Mesendoderm (in vitro differentiated cells): Measurements from ENCODE around the gene CCL19.

ENCODE experiments used
- DNase-seq: peaks from one replicate; pipeline ENCODE4 v3.0.0; 2013
- H2AK5ac ChIP-seq: 2 replicates; pipeline ENCODE4 v1.6.1; 2013; ENCODE audit warnings: low read length, inconsistent platforms
- H2BK120ac ChIP-seq: 2 replicates; pipeline ENCODE4 v1.6.1; 2013; ENCODE audit warnings: low read depth, mild to moderate bottlenecking, low read length, moderate library complexity, mixed read lengths
- H2BK15ac ChIP-seq: replicated peaks from 2 replicates; pipeline ENCODE4 v1.6.1; 2013; ENCODE audit warnings: low read depth, mild to moderate bottlenecking, moderate library complexity
- H2BK5ac ChIP-seq: 2 replicates; pipeline ENCODE4 v1.6.1; 2013; ENCODE audit warnings: low read length, inconsistent platforms
- H3K18ac ChIP-seq: 2 replicates; pipeline ENCODE4 v1.6.1; 2013; ENCODE audit warnings: mild to moderate bottlenecking, low read length, mixed read lengths
- H3K23ac ChIP-seq: one replicate; pipeline ENCODE4 v1.6.1; 2013; ENCODE audit warnings: low read length
- H3K27ac ChIP-seq: 2 replicates; pipeline ENCODE4 v1.5.1; 2013; ENCODE audit warnings: low read depth, mild to moderate bottlenecking, inconsistent platforms, low read length, moderate library complexity
- H3K27me3 ChIP-seq: 2 replicates; pipeline ENCODE4 v1.6.1; 2013; ENCODE audit warnings: low read length, control low read depth, mild to moderate bottlenecking, inconsistent platforms; ENCODE audit not compliant: insufficient read depth, poor library complexity
- H3K36me3 ChIP-seq: 2 replicates; pipeline ENCODE4 v1.6.1; 2013; ENCODE audit warnings: low read length, inconsistent platforms; ENCODE audit not compliant: control insufficient read depth, insufficient read depth
- H3K4ac ChIP-seq: one replicate; pipeline ENCODE4 v1.6.1; 2013; ENCODE audit warnings: low read depth, mild to moderate bottlenecking, low read length, moderate library complexity
- H3K4me1 ChIP-seq: 2 replicates; pipeline ENCODE4 v1.6.1; 2013; ENCODE audit warnings: low read depth, low read length, inconsistent platforms; ENCODE audit not compliant: control insufficient read depth
- H3K4me2 ChIP-seq: 2 replicates; pipeline ENCODE4 v1.6.1; 2013; ENCODE audit warnings: low read length
- H3K4me3 ChIP-seq: 2 replicates; pipeline ENCODE4 v1.5.1; 2013; ENCODE audit warnings: mild to moderate bottlenecking, low read length
- H3K56ac ChIP-seq: one replicate; pipeline ENCODE4 v1.6.1; 2013; ENCODE audit warnings: low read length
- H3K79me1 ChIP-seq: 2 replicates; pipeline ENCODE4 v1.6.1; 2013; ENCODE audit warnings: low read length, inconsistent platforms
- H3K79me2 ChIP-seq: 2 replicates; pipeline ENCODE4 v1.6.1; 2013; ENCODE audit warnings: mild to moderate bottlenecking, low read length; ENCODE audit not compliant: control insufficient read depth, insufficient read depth
- H3K9ac ChIP-seq: 2 replicates; pipeline ENCODE4 v1.6.1; 2013; ENCODE audit warnings: low read length, inconsistent platforms
- H4K5ac ChIP-seq: one replicate; pipeline ENCODE4 v1.6.1; 2013; ENCODE audit warnings: low read length
- H4K8ac ChIP-seq: one replicate; pipeline ENCODE4 v1.6.1; 2013; ENCODE audit warnings: low read depth, mild to moderate bottlenecking, control low read depth, low read length, moderate library complexity
- WGBS: extraction: QIAGEN DNeasy Blood & Tissue Kit; methylation state at CpG from one replicate; pipeline ENCODE4 v1.1.7; 2013; ENCODE audit warnings: low lambda C conversion rate, missing lambda C conversion rate; ENCODE audit not compliant: insufficient coverage; ENCODE audit errors: extremely low coverage; 5-methylcytosine and 5-hydroxymethylcytosine counted together

Gene CCL19

GRCh38 chr9:34689512-34689911, 1.6 kb downstream of the CCL19 start:
- Histone ChIP-seq H2AK5ac (no peak overlapping the region), H3K79me1 (no peaks in the 10 kb centered on the region), H2BK5ac (no peak overlapping the region), H4K5ac (no peak overlapping the region), H4K8ac (no peak overlapping the region), H3K4ac (no peak overlapping the region), H2BK15ac (no peak overlapping the region), H3K9ac (no peak overlapping the region), H2BK120ac (no peak overlapping the region), H3K36me3 (no peaks in the 10 kb centered on the region), H3K27me3 (no peaks in the 10 kb centered on the region), H3K79me2 (no peaks in the 10 kb centered on the region), H3K4me1 (no peaks in the 10 kb centered on the region), H3K4me2 (no peak overlapping the region), H3K23ac (no peak overlapping the region), H3K27ac (no peak overlapping the region), H3K4me3 (no peak overlapping the region), H3K18ac (no peak overlapping the region), H3K56ac (no peak overlapping the region)
- no CpG with 5 or more reads among the region's 8 CpGs for WGBS
- no peak for DNase-seq

GRCh38 chr9:34689116-34689470, 2.0 kb downstream of the CCL19 start:
- no peak for DNase-seq
- no peak overlapping the region for H3K27ac ChIP-seq
- no peak overlapping the region for H3K4me2 ChIP-seq
- H3K23ac ChIP-seq = no peak overlapping the region
- no peak overlapping the region for H2BK120ac ChIP-seq
- H3K27me3 ChIP-seq = no peaks in the 10 kb centered on the region
- no peak overlapping the region for H2BK15ac ChIP-seq
- no peak overlapping the region for H4K8ac ChIP-seq
- H3K79me1 ChIP-seq = no peaks in the 10 kb centered on the region
- H3K79me2 ChIP-seq = no peaks in the 10 kb centered on the region
- H3K4me1 ChIP-seq = no peaks in the 10 kb centered on the region
- H2AK5ac ChIP-seq = no peak overlapping the region
- H3K56ac ChIP-seq = no peak overlapping the region
- no CpG with 5 or more reads among the region's 4 CpGs for WGBS
- no peak overlapping the region for H4K5ac ChIP-seq
- H3K36me3 ChIP-seq = no peaks in the 10 kb centered on the region
- no peak overlapping the region for H3K4ac ChIP-seq
- H2BK5ac ChIP-seq = no peak overlapping the region
- no peak overlapping the region for H3K18ac ChIP-seq
- H3K4me3 ChIP-seq = no peak overlapping the region
- H3K9ac ChIP-seq = no peak overlapping the region

- no peak overlapping the region for H2BK120ac ChIP-seq
- H3K79me1 ChIP-seq = no peaks in the 10 kb centered on the region
- H3K4me3 ChIP-seq = no peak overlapping the region
- H3K4me2 ChIP-seq = no peak overlapping the region
- H2AK5ac ChIP-seq = no peak overlapping the region
- no CpG with 5 or more reads among the region's 5 CpGs for WGBS
- no peak overlapping the region for H4K5ac ChIP-seq
- H4K8ac ChIP-seq = no peak overlapping the region
- no peak overlapping the region for H2BK15ac ChIP-seq
- H3K4ac ChIP-seq = no peak overlapping the region
- no peak overlapping the region for H2BK5ac ChIP-seq
- H3K4me1 ChIP-seq = no peaks in the 10 kb centered on the region
- H3K79me2 ChIP-seq = no peaks in the 10 kb centered on the region
- H3K23ac ChIP-seq = no peak overlapping the region
- no peaks in the 10 kb centered on the region for H3K36me3 ChIP-seq
- no peak for DNase-seq
- H3K56ac ChIP-seq = no peak overlapping the region
- no peaks in the 10 kb centered on the region for H3K27me3 ChIP-seq
- no peak overlapping the region for H3K9ac ChIP-seq
- H3K27ac ChIP-seq = no peak overlapping the region
- H3K18ac ChIP-seq = no peak overlapping the region
Measured at GRCh38 chr9:34688329-34689115, 2.6 kb downstream of the CCL19 start.

GRCh38 chr9:34687276-34688030, 3.6 kb downstream of the CCL19 start:
- no peak overlapping the region for H2AK5ac ChIP-seq
- H4K8ac ChIP-seq = no peak overlapping the region
- no peak overlapping the region for H2BK120ac ChIP-seq
- no peaks in the 10 kb centered on the region for H3K79me1 ChIP-seq
- H3K56ac ChIP-seq = no peak overlapping the region
- no peaks in the 10 kb centered on the region for H3K36me3 ChIP-seq
- no peak overlapping the region for H3K4me3 ChIP-seq
- no peak overlapping the region for H2BK15ac ChIP-seq
- no peaks in the 10 kb centered on the region for H3K79me2 ChIP-seq
- no CpG with 5 or more reads among the region's 10 CpGs for WGBS
- no peak overlapping the region for H3K4ac ChIP-seq
- H3K23ac ChIP-seq = no peak overlapping the region
- H4K5ac ChIP-seq = no peak overlapping the region
- no peak overlapping the region for H2BK5ac ChIP-seq
- no peaks in the 10 kb centered on the region for H3K27me3 ChIP-seq
- DNase-seq = no peak
- no peak overlapping the region for H3K4me2 ChIP-seq
- H3K4me1 ChIP-seq = no peaks in the 10 kb centered on the region
- no peak overlapping the region for H3K27ac ChIP-seq
- H3K18ac ChIP-seq = no peak overlapping the region
- no peak overlapping the region for H3K9ac ChIP-seq

GRCh38 chr9:34686732-34687131, 4.3 kb downstream of the CCL19 start:
- no peak for DNase-seq
- Histone ChIP-seq H3K4me3 (no peak overlapping the region), H3K79me1 (no peaks in the 10 kb centered on the region), H3K36me3 (no peaks in the 10 kb centered on the region), H2BK15ac (no peak overlapping the region), H3K4ac (no peak overlapping the region), H3K79me2 (no peaks in the 10 kb centered on the region), H2AK5ac (no peak overlapping the region), H3K27ac (no peak overlapping the region), H3K23ac (no peak overlapping the region), H3K27me3 (no peaks in the 10 kb centered on the region), H2BK120ac (no peak overlapping the region), H3K56ac (no peak overlapping the region), H3K4me1 (no peaks in the 10 kb centered on the region), H2BK5ac (no peak overlapping the region), H3K4me2 (no peak overlapping the region), H3K18ac (no peak overlapping the region), H4K8ac (no peak overlapping the region), H4K5ac (no peak overlapping the region), H3K9ac (no peak overlapping the region)
- WGBS = no CpG with 5 or more reads among the region's 1 CpG
